C4-2B (cell line): Measurements from ENCODE around the gene CUL9.

Experiments
- CTCF ChIP-seq: fragments of 450-650 bp; conservative IDR thresholded peaks from 2 replicates; pipeline ENCODE4 v1.5.1; 2017; ENCODE audit warnings: mild to moderate bottlenecking
- ZFX ChIP-seq: fragments of 450-650 bp; IDR thresholded peaks from 2 replicates; pipeline ENCODE4 v1.6.1; 2017

DNA sequence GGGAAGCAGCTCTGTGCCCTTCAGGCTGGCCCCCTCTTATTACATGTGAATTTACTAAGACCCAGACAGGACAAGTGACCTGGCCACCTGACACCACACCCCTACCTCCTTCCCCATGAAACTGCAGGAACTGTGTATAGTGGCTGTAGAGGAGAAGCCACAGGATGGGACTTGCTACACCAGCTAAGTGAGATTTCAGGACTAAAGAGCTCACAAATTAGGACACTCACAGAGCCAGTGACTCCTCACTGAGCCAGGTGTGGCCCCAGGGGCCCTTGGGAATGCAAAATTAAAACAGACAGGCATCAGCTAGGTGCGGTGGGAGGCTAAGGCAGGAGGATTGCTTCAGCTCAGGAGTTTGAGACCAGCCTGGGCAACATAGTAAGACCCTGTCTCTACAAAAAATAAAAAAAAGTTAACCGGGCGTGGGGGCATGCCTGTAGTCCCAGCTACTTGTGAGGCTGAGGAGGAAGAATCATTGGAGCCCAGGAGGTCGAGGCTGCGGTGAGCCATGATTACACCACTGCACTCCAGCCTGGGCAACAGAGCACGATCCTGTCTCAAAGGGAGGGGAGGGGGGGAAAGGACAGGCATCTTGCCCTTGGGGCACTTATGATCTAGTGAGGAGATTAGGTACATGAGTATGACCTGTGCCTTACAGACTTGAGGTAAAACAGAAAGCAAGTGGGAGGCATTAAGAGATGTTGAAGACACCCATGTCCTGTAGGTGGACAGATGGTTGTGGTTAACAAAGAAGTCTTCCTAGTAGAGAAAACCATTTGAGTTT lies 34.1 kb upstream of the CUL9 start:
- TF ChIP-seq CTCF: no peak
- TF ChIP-seq ZFX: no peak
